ENCODE results near the gene PDCD10. TPM values are rescaled to one million over a fixed set of nuclear protein-coding genes. Genes with fewer than 3 reads are reported as not detected.

PDCD10 gene
- total RNA-seq, 1 donor from 2014 or later: 74.6 TPM

- Mint-ChIP-seq H3K27me3 (ENCODE audit: unreplicated experiment) (no peaks in the 10 kb centered on the region), H3K9me3 (ENCODE audit: unreplicated experiment) (peaks cover 9% of the 10 kb centered on the region), H3K36me3 (ENCODE audit: low read depth, unreplicated experiment) (peaks cover 45% of the 10 kb centered on the region), H3K4me3 (ENCODE audit: unreplicated experiment) (peak overlapping the region; percentile 22), H3K27ac (ENCODE audit: unreplicated experiment) (no peak overlapping the region), H3K4me1 (ENCODE audit: unreplicated experiment) (peaks cover 12% of the 10 kb centered on the region)
- TF ChIP-seq CTCF (IDR thresholded peaks at IDR 0.05; ENCODE audit: unreplicated experiment): no peak
- no peak for DNase-seq (ENCODE audit: low spot score)
Measured at GRCh38 chr3:167675848-167676247, 58.8 kb downstream of the PDCD10 start.

- no peak overlapping the region for H3K4me3 Mint-ChIP-seq (ENCODE audit: unreplicated experiment)
- no peak for TF ChIP-seq CTCF (IDR thresholded peaks at IDR 0.05; ENCODE audit: unreplicated experiment)
- H3K4me1 Mint-ChIP-seq (ENCODE audit: unreplicated experiment): peaks cover 15% of the 10 kb centered on the region
- H3K27ac Mint-ChIP-seq (ENCODE audit: unreplicated experiment): no peak overlapping the region
- no peak for DNase-seq (ENCODE audit: low spot score)
- H3K9me3 Mint-ChIP-seq (ENCODE audit: unreplicated experiment): peaks cover 9% of the 10 kb centered on the region
- H3K27me3 Mint-ChIP-seq (ENCODE audit: unreplicated experiment): no peaks in the 10 kb centered on the region
- H3K36me3 Mint-ChIP-seq (ENCODE audit: low read depth, unreplicated experiment): peaks cover 48% of the 10 kb centered on the region
Measured at GRCh38 chr3:167673221-167673620, 61.5 kb downstream of the PDCD10 start.

GRCh38 chr3:167671878-167672427 is 62.7 kb downstream of the PDCD10 start:
- TF ChIP-seq CTCF (IDR thresholded peaks at IDR 0.05; ENCODE audit: unreplicated experiment): no peak
- H3K36me3 Mint-ChIP-seq (ENCODE audit: low read depth, unreplicated experiment): peaks cover 42% of the 10 kb centered on the region
- H3K4me3 Mint-ChIP-seq (ENCODE audit: unreplicated experiment): peak overlapping the region; percentile 13
- no peaks in the 10 kb centered on the region for H3K27me3 Mint-ChIP-seq (ENCODE audit: unreplicated experiment)
- peaks cover 9% of the 10 kb centered on the region for H3K9me3 Mint-ChIP-seq (ENCODE audit: unreplicated experiment)
- H3K4me1 Mint-ChIP-seq (ENCODE audit: unreplicated experiment): peaks cover 15% of the 10 kb centered on the region
- DNase-seq (ENCODE audit: low spot score): no peak
- H3K27ac Mint-ChIP-seq (ENCODE audit: unreplicated experiment): no peak overlapping the region

GRCh38 chr3:167669699-167670098 is 65.0 kb downstream of the PDCD10 start:
- Mint-ChIP-seq H3K27me3 (ENCODE audit: unreplicated experiment) (no peaks in the 10 kb centered on the region), H3K4me1 (ENCODE audit: unreplicated experiment) (peaks cover 20% of the 10 kb centered on the region), H3K36me3 (ENCODE audit: low read depth, unreplicated experiment) (peaks cover 19% of the 10 kb centered on the region), H3K27ac (ENCODE audit: unreplicated experiment) (peak overlapping the region; percentile 68), H3K4me3 (ENCODE audit: unreplicated experiment) (no peak overlapping the region), H3K9me3 (ENCODE audit: unreplicated experiment) (no peaks in the 10 kb centered on the region)
- no peak for TF ChIP-seq CTCF (IDR thresholded peaks at IDR 0.05; ENCODE audit: unreplicated experiment)
- no peak for DNase-seq (ENCODE audit: low spot score)

GRCh38 chr3:167668651-167669050 is 66.0 kb downstream of the PDCD10 start:
- no peak for DNase-seq (ENCODE audit: low spot score)
- H3K36me3 Mint-ChIP-seq (ENCODE audit: low read depth, unreplicated experiment): peaks cover 9% of the 10 kb centered on the region
- TF ChIP-seq CTCF (IDR thresholded peaks at IDR 0.05; ENCODE audit: unreplicated experiment): no peak

More at GRCh38 chr3:167668651-167669050, 66.0 kb downstream of the PDCD10 start:
- no peaks in the 10 kb centered on the region for H3K9me3 Mint-ChIP-seq (ENCODE audit: unreplicated experiment)
- no peak overlapping the region for H3K27ac Mint-ChIP-seq (ENCODE audit: unreplicated experiment)
- H3K4me3 Mint-ChIP-seq (ENCODE audit: unreplicated experiment): no peak overlapping the region
- peaks cover 20% of the 10 kb centered on the region for H3K4me1 Mint-ChIP-seq (ENCODE audit: unreplicated experiment)
- H3K27me3 Mint-ChIP-seq (ENCODE audit: unreplicated experiment): peaks cover 5% of the 10 kb centered on the region

All from endothelial cell (in vitro differentiated cells).